ENCODE data around the gene HJURP.

DNA sequence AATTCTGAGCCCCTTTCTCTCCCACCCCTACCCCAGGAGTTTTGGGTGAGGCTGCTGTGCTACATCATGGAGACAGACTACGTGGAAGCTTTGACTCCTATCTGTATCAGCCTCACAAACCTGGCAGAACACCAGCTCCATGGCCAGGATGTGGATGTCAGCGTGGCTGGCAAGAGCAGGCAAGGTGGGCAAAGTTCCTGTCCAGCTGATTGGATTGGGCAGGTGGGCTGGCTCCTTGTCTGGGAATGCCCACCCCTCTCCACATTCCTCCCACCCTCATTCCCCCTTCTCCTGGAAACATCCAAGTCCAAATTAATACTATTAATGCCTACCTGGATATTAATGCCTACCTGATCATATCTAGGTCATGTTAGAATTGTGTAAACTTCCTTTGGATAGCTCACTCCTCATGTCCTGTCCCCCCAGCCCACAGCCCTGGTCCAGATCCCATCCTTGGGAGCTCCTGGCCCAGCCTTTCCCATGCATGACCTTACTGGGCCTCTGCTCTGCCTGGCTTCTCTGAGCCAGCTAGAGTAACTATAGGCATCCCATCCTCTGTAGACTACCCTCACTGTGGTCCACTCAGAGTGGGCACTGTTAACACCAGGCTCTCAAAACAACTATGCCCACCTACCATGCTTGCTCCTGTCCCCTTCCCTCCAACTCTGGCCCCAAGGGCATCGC lies 52.1 kb downstream of the HJURP start:
- TF ChIP-seq, protein P1, sequence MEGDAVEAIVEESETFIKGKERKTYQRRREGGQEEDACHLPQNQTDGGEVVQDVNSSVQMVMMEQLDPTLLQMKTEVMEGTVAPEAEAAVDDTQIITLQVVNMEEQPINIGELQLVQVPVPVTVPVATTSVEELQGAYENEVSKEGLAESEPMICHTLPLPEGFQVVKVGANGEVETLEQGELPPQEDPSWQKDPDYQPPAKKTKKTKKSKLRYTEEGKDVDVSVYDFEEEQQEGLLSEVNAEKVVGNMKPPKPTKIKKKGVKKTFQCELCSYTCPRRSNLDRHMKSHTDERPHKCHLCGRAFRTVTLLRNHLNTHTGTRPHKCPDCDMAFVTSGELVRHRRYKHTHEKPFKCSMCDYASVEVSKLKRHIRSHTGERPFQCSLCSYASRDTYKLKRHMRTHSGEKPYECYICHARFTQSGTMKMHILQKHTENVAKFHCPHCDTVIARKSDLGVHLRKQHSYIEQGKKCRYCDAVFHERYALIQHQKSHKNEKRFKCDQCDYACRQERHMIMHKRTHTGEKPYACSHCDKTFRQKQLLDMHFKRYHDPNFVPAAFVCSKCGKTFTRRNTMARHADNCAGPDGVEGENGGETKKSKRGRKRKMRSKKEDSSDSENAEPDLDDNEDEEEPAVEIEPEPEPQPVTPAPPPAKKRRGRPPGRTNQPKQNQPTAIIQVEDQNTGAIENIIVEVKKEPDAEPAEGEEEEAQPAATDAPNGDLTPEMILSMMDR (IDR thresholded peaks at IDR 0.05): no peak
- TF ChIP-seq POLR2A (IDR thresholded peaks at IDR 0.05; ENCODE audit: low read depth): no peak

Measured in esophagus muscularis mucosa (tissue), 3 donors.